Measurements from ENCODE around the gene CCDC60. TPM values are rescaled to one million over a fixed set of nuclear protein-coding genes. Genes with fewer than 3 reads are reported as not detected.

CCDC60 gene
- total RNA-seq, 2 donors from 2014 or later: 4.3 to 4.9 TPM

DNA sequence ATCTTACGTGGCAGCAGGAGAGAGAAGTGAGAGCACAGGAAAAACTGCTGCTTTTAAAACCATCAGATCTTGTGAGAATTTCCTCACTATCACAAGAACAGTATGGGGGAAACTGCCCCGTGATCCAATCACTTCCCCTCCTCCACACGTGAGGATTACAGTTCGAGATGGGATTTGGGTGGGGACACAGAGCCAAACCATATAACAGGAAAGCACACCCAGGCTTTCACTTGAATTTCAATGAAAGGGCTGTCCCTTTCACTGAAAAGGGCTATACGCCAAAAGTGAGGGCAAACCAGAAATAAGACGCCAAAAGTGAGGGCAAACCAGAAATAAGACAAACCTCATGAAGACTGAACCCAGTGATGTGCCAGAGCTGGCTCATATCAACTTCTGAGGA lies 236.2 kb downstream of the CCDC60 start:
- intact Hi-C loops (cut with DNase I): no loop called here
- no peaks in the 10 kb centered on the region for H3K27me3 ChIP-seq (replicated peaks; ENCODE audit: insufficient read depth)

DNA sequence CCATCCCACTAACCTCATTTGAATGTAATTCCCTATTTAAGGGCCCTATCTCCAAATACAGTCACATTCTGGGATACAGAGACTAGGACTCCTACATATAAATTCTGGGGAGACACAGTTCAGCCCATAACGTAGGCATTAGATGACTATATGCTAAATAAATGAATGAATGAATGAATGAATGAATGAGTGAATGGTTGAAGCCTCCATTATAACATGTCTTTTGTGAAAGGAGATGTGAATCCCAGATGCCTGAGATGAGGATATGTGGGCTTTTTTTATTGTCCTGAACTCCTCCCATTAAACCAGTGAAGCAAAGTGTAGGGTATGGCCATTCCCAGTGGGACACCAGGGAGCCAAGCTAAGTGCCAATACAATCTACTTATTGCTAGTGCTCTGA lies 238.6 kb downstream of the CCDC60 start:
- 95% methylated on average over 1 of the region's 1 CpG for WGBS
- intact Hi-C loops (cut with DNase I): no loop called here
- Histone ChIP-seq H3K4me3 (no peak overlapping the region), H3K27ac (no peak overlapping the region), H3K4me1 (replicated peaks) (no peaks in the 10 kb centered on the region), H3K27me3 (replicated peaks; ENCODE audit: insufficient read depth) (no peaks in the 10 kb centered on the region), H3K36me3 (no peaks in the 10 kb centered on the region), H3K9me3 (no peaks in the 10 kb centered on the region)
- TF ChIP-seq, protein P1, sequence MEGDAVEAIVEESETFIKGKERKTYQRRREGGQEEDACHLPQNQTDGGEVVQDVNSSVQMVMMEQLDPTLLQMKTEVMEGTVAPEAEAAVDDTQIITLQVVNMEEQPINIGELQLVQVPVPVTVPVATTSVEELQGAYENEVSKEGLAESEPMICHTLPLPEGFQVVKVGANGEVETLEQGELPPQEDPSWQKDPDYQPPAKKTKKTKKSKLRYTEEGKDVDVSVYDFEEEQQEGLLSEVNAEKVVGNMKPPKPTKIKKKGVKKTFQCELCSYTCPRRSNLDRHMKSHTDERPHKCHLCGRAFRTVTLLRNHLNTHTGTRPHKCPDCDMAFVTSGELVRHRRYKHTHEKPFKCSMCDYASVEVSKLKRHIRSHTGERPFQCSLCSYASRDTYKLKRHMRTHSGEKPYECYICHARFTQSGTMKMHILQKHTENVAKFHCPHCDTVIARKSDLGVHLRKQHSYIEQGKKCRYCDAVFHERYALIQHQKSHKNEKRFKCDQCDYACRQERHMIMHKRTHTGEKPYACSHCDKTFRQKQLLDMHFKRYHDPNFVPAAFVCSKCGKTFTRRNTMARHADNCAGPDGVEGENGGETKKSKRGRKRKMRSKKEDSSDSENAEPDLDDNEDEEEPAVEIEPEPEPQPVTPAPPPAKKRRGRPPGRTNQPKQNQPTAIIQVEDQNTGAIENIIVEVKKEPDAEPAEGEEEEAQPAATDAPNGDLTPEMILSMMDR (IDR thresholded peaks at IDR 0.05): no peak
- TF ChIP-seq POLR2AphosphoS5 (IDR thresholded peaks at IDR 0.05) (no peak), POLR2A (IDR thresholded peaks at IDR 0.05) (no peak)
- DNase-seq (ENCODE audit: low spot score): no peak

More for the DNA sequence above, 236.2 kb downstream of the CCDC60 start:
- Histone ChIP-seq H3K4me3 (no peak overlapping the region), H3K4me1 (replicated peaks) (no peaks in the 10 kb centered on the region), H3K9me3 (no peaks in the 10 kb centered on the region), H3K27ac (no peak overlapping the region), H3K36me3 (no peaks in the 10 kb centered on the region)
- no peak for TF ChIP-seq POLR2A (IDR thresholded peaks at IDR 0.05)
- TF ChIP-seq POLR2AphosphoS5 (IDR thresholded peaks at IDR 0.05): no peak
- TF ChIP-seq, protein P1 (IDR thresholded peaks at IDR 0.05): no peak
- WGBS: 65% methylated on average over 6 of the region's 6 CpGs
- DNase-seq (ENCODE audit: low spot score): no peak

DNA sequence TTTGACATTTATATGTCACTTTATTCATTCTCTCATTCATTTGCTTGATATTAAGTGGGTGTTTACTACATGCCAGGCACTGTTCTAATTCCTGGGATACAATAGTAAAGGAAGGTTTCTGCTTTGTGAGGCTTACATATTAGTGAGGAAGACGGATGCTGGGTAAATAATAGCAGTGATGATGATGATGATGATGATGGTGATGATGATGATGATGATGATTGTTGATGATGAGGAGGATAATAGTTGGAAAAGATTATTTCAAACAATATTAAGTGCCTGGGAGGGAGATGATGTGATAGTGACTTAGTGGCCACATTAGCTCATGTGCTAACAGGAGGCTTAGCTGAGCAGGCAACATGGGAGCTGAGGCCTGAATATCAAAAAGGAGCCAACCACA lies 239.7 kb downstream of the CCDC60 start:
- no peak for DNase-seq (ENCODE audit: low spot score)
- no peak for TF ChIP-seq POLR2AphosphoS5 (IDR thresholded peaks at IDR 0.05)
- TF ChIP-seq, protein P1 (IDR thresholded peaks at IDR 0.05): no peak
- TF ChIP-seq POLR2A (IDR thresholded peaks at IDR 0.05): no peak
- no peaks in the 10 kb centered on the region for H3K36me3 ChIP-seq

DNA sequence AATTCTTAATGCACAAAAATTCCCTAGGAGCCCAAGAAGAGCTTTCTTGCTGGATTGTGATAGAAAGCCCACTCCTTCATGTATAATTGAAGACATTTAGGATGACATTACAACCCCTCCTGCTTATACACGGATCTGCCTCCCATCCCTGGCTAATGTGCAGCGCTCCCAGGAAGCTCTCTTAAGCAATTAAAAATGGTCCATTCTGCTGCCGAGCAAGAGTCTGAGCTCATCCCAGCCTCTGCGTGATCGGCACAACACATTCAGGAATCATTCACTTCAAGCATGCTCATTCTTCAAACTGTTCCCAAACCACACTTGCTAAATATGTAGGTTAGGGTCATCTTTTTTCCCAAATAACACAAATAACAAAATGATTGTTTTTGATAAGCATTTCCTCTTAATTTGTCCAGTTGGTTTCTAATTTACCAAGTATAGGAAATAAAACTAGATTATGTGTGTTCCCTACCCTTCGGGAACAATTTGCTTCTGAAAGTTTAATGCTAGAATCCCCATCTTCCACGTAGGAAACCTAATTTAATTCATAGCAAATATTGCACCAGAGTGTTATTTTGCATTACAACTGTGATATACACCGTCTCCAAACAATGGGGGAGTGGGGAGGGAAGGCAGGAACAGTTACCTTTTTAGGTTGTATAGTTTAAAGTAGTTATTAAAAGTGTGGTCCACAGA lies 241.7 kb downstream of the CCDC60 start:
- 65% methylated on average over 8 of the region's 8 CpGs for WGBS
- no peak overlapping the region for H3K4me3 ChIP-seq
- intact Hi-C loops (cut with DNase I): no loop called here
- TF ChIP-seq, protein P1 (IDR thresholded peaks at IDR 0.05): no peak
- TF ChIP-seq POLR2AphosphoS5 (IDR thresholded peaks at IDR 0.05) (no peak), POLR2A (IDR thresholded peaks at IDR 0.05) (no peak)
- no peaks in the 10 kb centered on the region for H3K9me3 ChIP-seq
- H3K36me3 ChIP-seq: no peaks in the 10 kb centered on the region
- no peaks in the 10 kb centered on the region for H3K4me1 ChIP-seq (replicated peaks)
- no peak for DNase-seq (ENCODE audit: low spot score)
- peaks cover 1% of the 10 kb centered on the region for H3K27me3 ChIP-seq (replicated peaks; ENCODE audit: insufficient read depth)
- no peak overlapping the region for H3K27ac ChIP-seq

More for the DNA sequence above, 239.7 kb downstream of the CCDC60 start:
- Histone ChIP-seq H3K27ac (no peak overlapping the region), H3K4me3 (no peak overlapping the region), H3K9me3 (no peaks in the 10 kb centered on the region), H3K27me3 (replicated peaks; ENCODE audit: insufficient read depth) (peaks cover 1% of the 10 kb centered on the region), H3K4me1 (replicated peaks) (no peaks in the 10 kb centered on the region)
- WGBS: 67% methylated on average over 1 of the region's 1 CpG
- intact Hi-C loops (cut with DNase I): no loop called here

DNA sequence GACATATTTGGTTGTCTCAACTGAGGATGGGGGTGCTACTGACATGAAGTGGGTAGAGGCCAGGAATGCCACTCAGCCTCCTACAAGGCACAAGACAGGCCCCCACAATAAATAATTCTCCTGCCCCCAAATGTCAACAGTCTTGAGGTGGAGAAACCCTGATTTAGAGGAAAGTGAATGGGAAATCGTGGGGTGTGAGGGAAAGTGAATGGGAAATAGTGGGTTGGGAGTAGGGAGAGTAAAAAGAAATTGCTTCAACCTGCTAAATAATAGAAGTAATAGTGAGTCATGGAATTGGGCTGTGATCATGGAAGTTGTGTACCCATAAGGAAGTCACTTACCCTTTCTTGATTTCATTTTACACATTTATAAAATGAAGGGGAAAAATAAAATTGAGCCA lies 242.4 kb downstream of the CCDC60 start:
- intact Hi-C loops (cut with DNase I): no loop called here
- Histone ChIP-seq H3K27me3 (replicated peaks; ENCODE audit: insufficient read depth) (peaks cover 1% of the 10 kb centered on the region), H3K4me1 (replicated peaks) (no peaks in the 10 kb centered on the region), H3K9me3 (no peaks in the 10 kb centered on the region), H3K4me3 (no peak overlapping the region), H3K27ac (no peak overlapping the region), H3K36me3 (no peaks in the 10 kb centered on the region)
- WGBS: 76% methylated on average over 1 of the region's 1 CpG
- TF ChIP-seq POLR2AphosphoS5 (IDR thresholded peaks at IDR 0.05) (no peak), POLR2A (IDR thresholded peaks at IDR 0.05) (no peak)
- TF ChIP-seq, protein P1 (IDR thresholded peaks at IDR 0.05): no peak
- DNase-seq (ENCODE audit: low spot score): no peak

All from prostate gland (tissue), 2 donors.